Type B pancreatic cell (in vitro differentiated cells): ENCODE results near the gene MIPEP. TPM values are rescaled to one million over a fixed set of nuclear protein-coding genes. Genes with fewer than 3 reads are reported as not detected.
"Not testable (repeated sequence)": the region's sequence is repeated elsewhere in the genome, so short reads cannot be mapped to it uniquely, and the experiment has no call there.

Experiments used
- DNase-seq: peaks from one replicate; pipeline ENCODE4 v3.0.0; 2021; ENCODE audit warnings: mixed read lengths; ENCODE audit not compliant: unreplicated experiment; ENCODE audit errors: extremely low spot score
- H3K27ac Mint-ChIP-seq: 2 replicates; pipeline ENCODE4 v1.8.0; 2021; ENCODE audit warnings: mild to moderate bottlenecking, mixed read lengths
- H3K27me3 Mint-ChIP-seq: 2 replicates; pipeline ENCODE4 v1.8.0; 2021; ENCODE audit warnings: mixed read lengths
- H3K36me3 Mint-ChIP-seq: 2 replicates; pipeline ENCODE4 v1.8.0; 2021; ENCODE audit warnings: mixed read lengths
- H3K4me1 Mint-ChIP-seq: one replicate; pipeline ENCODE4 v1.8.0; 2021; ENCODE audit warnings: mixed read lengths; ENCODE audit not compliant: unreplicated experiment
- H3K4me3 Mint-ChIP-seq: 2 replicates; pipeline ENCODE4 v1.8.0; 2021; ENCODE audit warnings: mild to moderate bottlenecking, mixed read lengths
- H3K9me3 Mint-ChIP-seq: 2 replicates; pipeline ENCODE4 v1.8.0; 2021; ENCODE audit warnings: mixed read lengths
- CTCF ChIP-seq: fragments of 200-600 bp; sonication (generic); conservative IDR thresholded peaks from 2 replicates; pipeline ENCODE4 v1.5.0; 2021; ENCODE audit warnings: antibody characterized with exemption, mild to moderate bottlenecking
- total RNA-seq: library from RNA; stranded (reverse); gene quantifications from 2 replicates; pipeline ENCODE4 v1.2.1, GENCODE V29; 2021; ENCODE audit warnings: low replicate concordance

MIPEP gene
- total RNA-seq, 1 donor from 2014 or later = 29.9 TPM

GRCh38 chr13:23898101-23898500 lies 8.9 kb upstream of the MIPEP start:
- no peak for TF ChIP-seq CTCF
- Mint-ChIP-seq H3K27ac (no peak overlapping the region), H3K9me3 (no peaks in the 10 kb centered on the region), H3K36me3 (no peaks in the 10 kb centered on the region), H3K4me1 (no peaks in the 10 kb centered on the region), H3K4me3 (no peak overlapping the region), H3K27me3 (peaks cover 16% of the 10 kb centered on the region)
- DNase-seq = no peak

GRCh38 chr13:23897452-23897919 lies 8.3 kb upstream of the MIPEP start, which contains the start of gene C1QTNF9B:
TSS of gene C1QTNF9B (minus strand) at chr13:23897502.
- DNase-seq, H3K9me3 Mint-ChIP-seq, H3K36me3 Mint-ChIP-seq, H3K4me1 Mint-ChIP-seq, H3K27me3 Mint-ChIP-seq, H3K27ac Mint-ChIP-seq, H3K4me3 Mint-ChIP-seq: not testable (repeated sequence)

GRCh38 chr13:23894746-23895145 lies 5.5 kb upstream of the MIPEP start:
- H3K27me3 Mint-ChIP-seq, H3K27ac Mint-ChIP-seq, H3K4me3 Mint-ChIP-seq, H3K36me3 Mint-ChIP-seq, H3K4me1 Mint-ChIP-seq, DNase-seq, H3K9me3 Mint-ChIP-seq: not testable (repeated sequence)

- not testable (repeated sequence) for H3K4me1 Mint-ChIP-seq, H3K9me3 Mint-ChIP-seq, H3K27ac Mint-ChIP-seq, H3K4me3 Mint-ChIP-seq, H3K36me3 Mint-ChIP-seq, H3K27me3 Mint-ChIP-seq, DNase-seq
These were observed 4.6 kb upstream of the MIPEP start for GRCh38 chr13:23893791-23894190.

- TF ChIP-seq CTCF = peak; percentile 41
- H3K4me1 Mint-ChIP-seq = peaks cover 19% of the 10 kb centered on the region
- no peak for DNase-seq
- H3K4me3 Mint-ChIP-seq = peak overlapping the region; percentile 91
- H3K9me3 Mint-ChIP-seq = no peaks in the 10 kb centered on the region
- peak overlapping the region; percentile 87 for H3K27ac Mint-ChIP-seq
- H3K36me3 Mint-ChIP-seq = peaks cover 3% of the 10 kb centered on the region
- H3K27me3 Mint-ChIP-seq = no peaks in the 10 kb centered on the region
These were observed 711 bp upstream of the MIPEP start for GRCh38 chr13:23889615-23890607.

GRCh38 chr13:23884361-23884760 lies 4.8 kb downstream of the MIPEP start:
- not testable (repeated sequence) for DNase-seq, H3K4me1 Mint-ChIP-seq, H3K4me3 Mint-ChIP-seq, H3K9me3 Mint-ChIP-seq, H3K27ac Mint-ChIP-seq, H3K27me3 Mint-ChIP-seq
- peaks cover 12% of the 10 kb centered on the region for H3K36me3 Mint-ChIP-seq

GRCh38 chr13:23883255-23883654 lies 5.9 kb downstream of the MIPEP start:
- no peak for TF ChIP-seq CTCF
- no peak overlapping the region for H3K27ac Mint-ChIP-seq
- no peak overlapping the region for H3K4me3 Mint-ChIP-seq
- peaks cover 17% of the 10 kb centered on the region for H3K36me3 Mint-ChIP-seq
- H3K4me1 Mint-ChIP-seq = peaks cover 9% of the 10 kb centered on the region
- DNase-seq = no peak
- no peaks in the 10 kb centered on the region for H3K9me3 Mint-ChIP-seq
- no peaks in the 10 kb centered on the region for H3K27me3 Mint-ChIP-seq

GRCh38 chr13:23881402-23881800 lies 7.8 kb downstream of the MIPEP start:
- not testable (repeated sequence) for H3K27me3 Mint-ChIP-seq, DNase-seq, H3K4me3 Mint-ChIP-seq, H3K27ac Mint-ChIP-seq, H3K4me1 Mint-ChIP-seq, H3K9me3 Mint-ChIP-seq
- H3K36me3 Mint-ChIP-seq = peaks cover 17% of the 10 kb centered on the region

GRCh38 chr13:23880493-23881401 lies 8.5 kb downstream of the MIPEP start:
- H3K36me3 Mint-ChIP-seq = peaks cover 22% of the 10 kb centered on the region
- not testable (repeated sequence) for H3K27me3 Mint-ChIP-seq, DNase-seq, H3K4me3 Mint-ChIP-seq, H3K4me1 Mint-ChIP-seq, H3K27ac Mint-ChIP-seq, H3K9me3 Mint-ChIP-seq
